NCI-H510A treated with DMSO at 0.1 percent for 48 hours (cell line): ENCODE measurements around the gene CSNK2A1.

Experiments
- DNase-seq: peaks from one replicate; lab custom pipeline; 2025; lab: John Stamatoyannopoulos, UW

The CSNK2A1 gene

DNA sequence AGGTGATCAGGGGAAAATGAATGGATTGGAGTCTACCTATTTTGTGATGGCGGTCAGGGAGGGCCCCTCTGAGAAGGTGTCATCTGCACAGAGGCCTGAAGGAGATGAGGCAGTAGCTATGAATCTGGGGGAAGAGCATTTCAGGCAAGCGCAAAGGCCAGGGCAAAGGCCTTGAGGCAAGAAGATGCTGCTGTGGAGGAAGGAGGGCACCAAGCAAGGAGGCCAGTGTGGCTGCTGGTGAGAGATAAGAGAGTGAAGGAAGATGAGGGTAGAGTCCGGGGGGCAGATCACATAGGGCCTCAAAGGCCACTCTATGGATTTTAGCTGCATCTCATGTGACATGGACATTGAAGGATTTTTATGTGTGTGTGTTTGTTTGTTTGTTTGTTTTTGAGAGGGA lies 20.6 kb upstream of the CSNK2A1 start:
- DNase-seq = no peak

DNA sequence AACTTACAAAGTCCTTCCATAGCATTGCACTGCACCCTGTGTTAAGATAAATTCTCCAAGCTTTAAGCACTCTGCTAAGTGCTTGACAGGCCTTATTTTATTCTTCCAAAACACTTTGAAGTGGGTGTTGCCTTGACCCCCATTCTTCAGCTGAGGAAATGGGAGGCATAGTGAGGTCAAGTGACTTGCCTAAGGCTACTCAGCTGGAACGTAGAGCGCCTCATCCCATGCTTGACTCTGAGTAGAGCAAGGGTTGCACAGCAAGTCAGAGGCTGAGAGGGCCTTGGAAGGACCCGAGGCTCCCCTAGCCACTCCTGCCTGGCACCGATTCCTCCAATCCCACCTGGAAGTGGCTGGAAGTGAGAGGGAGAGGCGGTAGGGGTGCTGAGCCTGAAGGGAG lies 19.6 kb upstream of the CSNK2A1 start:
- DNase-seq = no peak

DNA sequence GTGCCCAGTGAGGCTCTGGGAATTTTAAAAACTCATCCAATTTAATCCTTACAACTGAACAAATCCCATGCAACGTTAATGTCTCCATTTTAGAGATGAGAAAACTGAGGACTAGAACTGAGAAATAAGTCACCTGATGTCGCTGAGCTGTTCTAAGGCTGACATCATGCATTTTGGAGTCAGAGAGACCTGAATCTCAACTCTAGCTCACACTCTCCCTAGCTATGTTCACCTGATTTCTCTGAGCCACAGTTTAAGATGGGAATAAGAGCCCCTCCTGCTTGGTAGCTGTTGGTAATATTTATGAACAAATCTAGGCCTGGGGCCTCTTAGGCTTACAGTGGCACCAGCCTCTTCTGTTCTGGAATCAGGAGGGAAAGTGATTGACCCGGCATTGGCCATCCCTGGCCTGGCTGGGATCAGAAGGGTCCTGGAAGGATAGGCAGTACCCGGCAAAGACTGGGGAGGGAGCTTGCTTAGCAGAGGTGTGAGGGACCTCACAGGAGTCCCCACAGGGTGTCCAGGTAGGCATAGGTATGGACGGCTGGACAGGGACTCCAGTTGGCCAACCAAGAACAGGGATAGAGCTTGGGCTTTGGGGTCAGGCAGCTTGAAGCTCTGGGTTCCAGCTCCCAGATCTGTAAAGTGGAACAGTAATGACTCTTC lies 18.8 kb upstream of the CSNK2A1 start:
- no peak for DNase-seq

DNA sequence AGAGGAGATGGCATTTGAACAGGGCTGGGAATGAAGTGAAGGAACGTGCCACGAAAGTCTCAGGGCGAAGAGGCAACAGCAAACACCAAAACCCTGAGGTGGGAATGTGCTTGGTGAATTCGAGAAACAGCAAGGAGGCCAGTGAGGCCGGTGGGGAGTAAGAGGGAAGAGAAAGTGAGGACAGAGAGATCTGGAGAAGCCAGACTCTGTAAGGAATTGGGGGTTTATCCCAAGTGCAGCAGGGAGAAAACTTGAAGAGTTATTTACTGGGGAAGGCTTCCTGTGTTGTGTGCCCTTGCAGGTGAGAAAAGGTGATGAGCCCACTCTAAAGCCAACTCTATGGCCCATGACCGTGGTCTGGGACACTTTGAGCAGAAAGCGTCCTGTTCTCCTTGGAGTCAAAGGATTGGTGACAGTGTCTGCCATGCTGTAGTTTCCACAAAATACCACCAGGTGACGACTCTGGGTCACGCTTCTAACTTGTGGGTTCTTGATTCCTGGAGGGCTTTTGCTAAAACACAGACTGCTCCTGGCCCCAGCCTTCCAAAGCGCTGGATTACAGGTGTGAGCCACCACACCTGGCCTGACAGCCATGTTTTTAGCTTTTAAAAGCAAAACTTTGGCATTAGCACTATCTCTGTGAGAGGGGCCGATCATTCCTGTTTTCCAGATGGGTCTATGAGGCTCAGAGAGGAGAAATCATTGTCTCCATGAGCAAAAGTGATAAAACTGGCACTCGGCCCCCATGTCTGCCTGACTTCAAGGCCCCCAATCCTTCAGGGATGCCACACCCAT lies 18.0 kb upstream of the CSNK2A1 start:
- peak; percentile 54 for DNase-seq

DNA sequence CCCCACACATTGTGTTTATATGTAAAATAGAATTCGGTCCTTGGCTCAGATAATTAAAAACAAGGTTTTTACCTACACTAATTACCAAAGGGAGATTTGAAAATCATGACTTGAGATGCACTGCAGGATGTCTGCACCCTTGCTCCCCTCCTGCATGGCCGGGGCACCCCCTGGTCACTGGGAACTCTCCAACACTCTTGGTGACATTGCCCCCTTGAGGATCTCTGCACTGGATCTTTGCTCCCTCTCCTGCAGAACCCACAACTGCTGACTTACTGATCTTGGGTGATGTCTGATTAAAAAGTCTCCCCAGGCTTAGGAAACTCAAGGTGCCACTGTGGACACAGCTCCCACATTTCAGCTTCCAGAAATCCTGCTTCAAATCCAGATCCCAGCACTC lies 17.1 kb upstream of the CSNK2A1 start:
- DNase-seq = no peak

DNA sequence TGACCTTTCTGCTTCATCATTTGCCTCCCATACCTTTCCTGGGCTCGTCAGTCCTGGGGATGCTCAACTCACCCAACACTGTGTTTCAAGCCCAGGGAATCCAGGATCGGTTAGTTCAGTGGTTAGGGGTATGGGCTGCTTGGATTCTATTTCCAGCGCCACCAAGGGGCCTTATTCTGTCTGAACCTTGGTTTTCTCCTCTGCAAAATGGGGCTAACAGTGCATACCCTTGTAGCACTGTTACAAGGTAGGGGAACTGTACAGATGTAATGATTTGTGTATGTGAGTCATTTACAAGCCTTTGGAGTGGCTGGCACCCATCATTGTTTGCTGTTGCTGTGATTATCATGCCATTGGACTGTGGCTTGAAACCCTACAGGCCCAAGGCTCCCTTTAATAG lies 14.5 kb upstream of the CSNK2A1 start:
- DNase-seq = no peak

DNA sequence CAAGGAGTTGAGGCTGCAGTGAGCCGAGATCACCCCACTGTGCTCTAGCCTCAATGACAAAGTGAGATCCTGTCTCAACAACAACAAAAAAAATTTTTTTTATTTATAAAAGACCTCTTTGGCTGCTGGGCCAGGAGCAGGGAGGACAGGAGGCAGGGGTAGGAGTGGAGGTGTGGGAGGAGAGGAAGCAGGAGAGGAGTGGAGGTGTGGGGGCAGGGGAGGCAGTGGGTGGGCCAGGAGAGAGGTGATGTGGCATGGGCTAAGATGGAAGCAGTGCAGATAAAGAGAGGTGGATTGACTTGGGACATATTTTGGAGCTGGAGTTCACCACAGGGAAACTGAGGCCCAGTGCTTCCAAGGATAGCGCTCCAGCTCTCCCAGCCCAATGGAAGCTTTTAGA lies 13.4 kb upstream of the CSNK2A1 start:
- no peak for DNase-seq

DNA sequence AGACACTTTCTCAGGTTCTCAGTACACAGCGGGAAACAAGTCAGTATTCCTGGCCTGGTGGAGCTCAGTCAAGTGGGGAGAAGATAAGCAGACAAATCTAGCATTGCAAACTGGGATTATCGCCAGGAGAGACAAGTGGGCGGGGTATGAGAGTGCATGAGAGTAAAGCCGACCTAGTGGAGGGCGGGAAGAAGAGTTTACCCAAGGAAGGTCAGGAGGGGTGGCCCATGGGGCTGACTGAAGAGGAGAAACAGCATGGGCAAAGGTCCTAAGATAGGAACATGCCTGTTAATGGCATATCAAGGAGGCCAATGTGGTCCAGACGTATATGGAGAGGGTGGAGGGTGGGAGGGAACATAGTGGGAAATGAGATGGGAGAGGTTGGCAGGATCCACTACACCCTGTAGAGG lies 12.4 kb upstream of the CSNK2A1 start:
- no peak for DNase-seq

DNA sequence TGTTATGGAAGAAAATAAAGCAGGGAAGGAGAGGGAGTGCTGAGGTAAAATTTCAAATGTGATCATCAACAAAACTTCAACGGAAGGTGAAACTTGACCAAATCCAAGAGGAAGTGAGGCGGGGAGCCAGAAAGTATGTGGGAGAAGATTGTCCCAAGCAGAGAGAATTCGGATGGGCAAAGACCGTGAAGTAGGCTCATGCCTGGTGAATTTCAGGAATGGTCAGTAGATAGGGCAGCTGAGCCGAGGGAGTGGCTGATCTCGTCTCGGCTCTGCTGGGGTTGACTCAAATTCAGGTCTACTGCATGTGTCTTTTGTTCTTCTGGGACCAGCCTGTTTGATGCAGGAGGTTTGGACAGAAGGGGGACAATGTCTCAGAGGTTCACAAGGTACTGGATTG lies 7.0 kb upstream of the CSNK2A1 start:
- DNase-seq = no peak

DNA sequence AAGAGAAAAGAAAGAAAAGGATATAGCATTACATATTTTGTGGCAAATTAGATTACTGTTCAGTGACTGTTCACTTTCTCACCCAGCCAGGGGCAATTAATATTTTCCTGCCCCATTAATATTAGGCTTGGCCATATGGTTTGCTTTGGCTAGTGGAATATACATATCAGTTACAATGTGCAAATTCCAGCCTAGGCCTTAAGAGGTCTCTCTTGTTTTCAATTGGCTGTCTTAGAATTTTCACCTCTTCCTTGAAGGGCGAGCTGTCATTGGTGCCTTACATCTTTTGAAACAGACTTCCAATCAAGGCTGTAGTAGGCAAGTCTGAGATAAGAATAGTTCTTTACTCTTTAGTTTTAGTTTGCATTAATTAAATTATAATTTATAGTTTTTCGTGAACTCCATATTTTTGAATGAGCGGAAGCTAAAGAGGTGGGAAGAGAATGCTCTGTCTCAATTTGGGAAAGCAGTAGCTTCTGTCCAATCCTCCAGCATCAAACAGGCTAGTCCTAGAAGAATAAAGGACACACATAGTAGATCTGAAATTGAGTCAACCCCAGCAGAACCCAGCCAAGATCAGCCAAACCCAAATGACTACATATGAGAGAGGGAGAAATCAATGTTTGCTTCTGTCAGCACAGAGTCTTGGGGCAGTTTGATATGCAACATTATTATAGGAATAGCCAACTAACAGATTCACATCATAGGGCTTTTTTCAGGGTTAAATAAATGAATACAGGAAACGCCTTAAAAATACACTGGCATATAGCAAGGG lies 6.3 kb upstream of the CSNK2A1 start:
- no peak for DNase-seq

DNA sequence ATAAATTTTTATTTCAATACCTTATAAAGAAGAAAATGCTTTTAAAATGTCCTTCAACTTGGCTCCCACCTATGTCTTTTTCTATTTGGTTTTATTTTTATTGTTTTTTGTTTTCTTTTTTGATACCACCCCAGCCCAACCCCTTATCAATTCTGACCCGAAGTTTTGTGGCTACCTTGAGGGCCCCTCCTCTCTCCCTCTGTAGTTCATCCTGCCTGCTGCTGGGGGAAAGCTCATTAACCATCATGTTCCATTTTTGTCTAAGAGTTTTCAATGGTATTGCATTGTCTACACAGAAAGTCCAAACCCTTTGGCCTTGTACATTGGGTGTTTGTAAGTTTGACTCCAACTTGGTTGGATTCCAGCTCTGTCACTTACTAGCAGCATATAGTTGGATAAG lies 5.3 kb upstream of the CSNK2A1 start:
- no peak for DNase-seq

DNA sequence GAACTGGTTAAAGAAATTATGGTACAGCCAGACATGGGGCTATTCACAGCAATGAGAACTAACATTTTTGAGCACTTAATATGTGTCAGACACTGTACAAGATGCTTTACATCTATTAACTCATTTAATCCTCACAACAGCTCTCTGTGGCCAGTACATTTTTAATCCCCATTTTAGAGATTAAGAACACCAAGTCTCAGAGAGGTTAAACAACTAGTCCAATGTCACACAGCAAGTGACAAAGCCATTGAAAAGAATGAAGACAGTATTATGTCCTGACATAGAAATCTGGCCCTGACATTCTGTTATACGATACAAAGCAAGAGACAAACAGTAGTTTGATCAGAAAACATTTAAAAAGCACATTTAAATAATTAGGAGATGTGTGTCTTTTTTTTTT lies 3.8 kb upstream of the CSNK2A1 start:
- no peak for DNase-seq

DNA sequence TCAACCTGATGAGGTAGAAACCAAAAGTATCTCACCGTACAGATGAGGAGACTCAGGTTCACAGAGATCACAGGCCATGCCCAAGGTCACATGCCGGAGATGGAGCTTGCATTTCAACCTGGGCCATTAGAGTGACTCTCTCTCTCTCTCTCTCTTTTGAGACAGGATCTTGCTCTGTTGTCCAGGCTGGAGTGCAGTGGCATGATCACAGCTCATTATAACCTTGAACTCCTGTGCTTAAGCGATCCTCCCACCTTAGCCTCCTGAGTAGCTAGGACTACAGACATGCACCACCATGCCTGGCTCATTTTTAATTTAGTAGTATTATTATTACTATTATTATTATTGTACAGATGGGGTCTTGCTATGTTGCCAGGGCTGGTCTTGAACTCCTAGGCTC lies 2.8 kb upstream of the CSNK2A1 start:
- no peak for DNase-seq

DNA sequence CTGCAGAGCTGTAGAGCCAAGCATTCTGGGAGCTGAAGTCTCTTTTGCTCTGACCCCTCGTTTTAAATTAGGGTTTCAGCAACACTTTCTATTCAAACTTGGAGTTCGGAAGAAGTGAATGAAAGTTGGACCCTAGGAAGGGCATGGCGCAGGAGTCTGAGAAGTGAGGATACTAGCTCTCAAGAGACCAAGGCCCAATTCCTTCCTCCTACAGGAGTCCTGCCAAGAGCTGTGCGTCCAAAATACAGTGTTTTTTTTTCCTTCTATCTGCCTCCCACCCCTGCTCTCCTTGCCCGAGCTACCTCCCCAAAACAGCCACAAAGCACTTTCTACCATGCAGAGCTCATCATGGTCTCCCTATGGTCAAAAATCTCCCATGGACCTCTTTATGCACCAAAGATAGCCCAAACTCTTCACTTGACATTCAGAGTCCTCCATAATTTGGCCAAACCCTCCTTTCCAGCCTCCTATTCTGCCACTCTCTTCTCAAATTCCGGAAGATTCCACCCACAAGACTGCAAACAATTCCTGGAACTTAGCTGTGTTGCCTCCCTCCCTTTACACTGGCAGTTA lies 649 bp upstream of the CSNK2A1 start:
- no peak for DNase-seq

DNA sequence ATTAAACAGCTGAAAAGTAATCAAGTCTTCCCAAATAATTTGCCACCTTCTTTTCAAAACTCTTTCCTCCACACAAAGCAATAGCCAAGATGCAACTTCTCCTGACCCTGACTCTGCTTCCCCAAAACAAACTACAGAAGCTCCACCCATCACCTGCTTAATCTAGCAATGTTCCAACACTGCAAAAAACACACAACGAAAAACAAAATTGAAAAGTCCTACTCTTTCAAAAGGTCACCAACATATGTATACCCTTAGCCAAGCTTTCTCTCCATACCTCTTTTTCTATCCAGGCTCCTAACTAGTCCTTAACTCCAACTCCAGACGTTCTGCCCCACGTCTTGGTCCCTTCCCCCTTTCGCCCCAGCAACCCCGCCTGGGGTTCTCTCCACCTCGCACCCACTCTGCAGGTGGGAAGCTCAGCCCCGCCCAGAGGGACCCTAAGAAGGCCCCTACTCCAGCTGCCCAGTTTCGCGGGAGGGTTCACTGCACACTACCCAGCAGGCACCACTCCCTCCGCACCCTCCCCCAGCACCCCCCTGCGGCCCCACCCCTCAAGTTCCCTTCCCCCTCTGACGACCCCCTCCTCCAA lies 717 bp downstream of the CSNK2A1 start:
- no peak for DNase-seq

DNA sequence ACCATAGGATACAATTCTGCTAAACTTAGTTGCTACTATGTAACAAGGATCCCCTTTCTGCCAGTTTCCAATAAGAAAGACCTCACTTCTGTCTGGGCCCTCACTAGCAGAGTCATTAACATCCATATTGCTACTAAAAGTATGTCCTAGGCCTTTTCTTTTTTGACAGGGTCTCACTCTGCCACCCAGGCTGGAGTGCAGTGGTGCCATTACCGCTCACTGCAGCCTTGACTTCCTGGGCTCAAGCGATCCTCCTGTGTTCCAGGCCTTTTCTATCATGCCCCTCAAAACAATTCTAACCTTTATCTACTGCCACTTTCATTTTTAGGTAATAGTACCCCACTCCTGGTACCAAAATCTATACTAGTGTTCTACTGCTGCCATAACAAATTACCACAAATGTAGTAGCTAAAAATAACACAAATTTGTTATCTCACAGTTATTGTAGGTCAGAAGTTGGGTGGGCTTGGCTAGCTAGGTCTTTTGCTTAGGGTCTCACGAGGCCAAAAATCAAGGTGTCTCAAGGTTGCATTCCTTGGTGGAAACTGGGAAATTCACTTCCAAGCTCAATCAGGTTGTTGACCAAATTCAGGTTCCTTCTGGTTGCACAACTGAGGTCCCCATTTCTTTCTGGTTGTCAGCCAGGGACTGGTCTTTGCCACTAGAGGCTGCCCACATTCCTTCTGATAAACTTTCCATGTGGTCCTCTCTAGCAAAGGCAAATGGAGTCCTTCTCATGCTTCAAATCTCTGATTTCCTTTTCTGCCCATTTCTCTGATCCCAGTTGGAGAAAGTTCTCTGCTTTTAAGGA lies 3.0 kb downstream of the CSNK2A1 start:
- no peak for DNase-seq

DNA sequence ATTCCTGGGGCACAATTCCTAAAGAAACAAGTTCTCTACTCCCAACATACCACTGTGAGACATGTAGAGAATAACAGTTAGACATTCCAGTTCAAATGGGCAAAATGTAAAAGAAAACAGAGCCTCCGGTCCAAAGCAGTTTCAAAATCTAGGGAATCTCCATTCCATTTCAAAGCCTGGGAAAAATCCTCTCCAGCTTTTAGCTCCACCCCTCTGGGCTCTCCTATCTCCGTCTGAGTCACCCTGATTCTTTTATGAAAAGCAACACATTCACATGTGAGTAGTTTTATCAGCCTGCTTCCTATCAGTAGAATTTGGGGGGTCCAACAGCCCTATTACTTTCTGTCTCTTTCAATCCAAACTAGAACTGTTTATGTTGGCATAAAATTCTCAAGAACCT lies 3.7 kb downstream of the CSNK2A1 start:
- DNase-seq = no peak

DNA sequence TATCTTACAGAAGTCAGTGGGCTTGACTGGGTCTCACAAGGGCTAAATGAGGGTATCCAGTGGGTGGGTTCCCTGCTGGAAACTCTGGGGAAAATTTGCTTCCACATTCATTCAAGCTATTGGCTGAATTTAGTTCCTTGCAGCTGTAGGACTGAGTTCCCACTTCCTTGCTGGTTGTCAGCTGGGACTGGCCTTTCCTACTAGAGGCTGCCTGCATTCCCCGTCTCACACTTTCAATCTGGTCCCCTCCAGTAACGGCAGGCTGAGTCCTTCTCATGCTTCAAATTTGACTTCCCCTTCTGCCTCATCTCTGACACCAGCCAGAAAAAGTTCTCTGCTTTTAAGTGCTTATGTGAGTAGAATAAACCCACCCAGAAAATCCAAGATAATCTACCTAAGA lies 4.4 kb downstream of the CSNK2A1 start:
- no peak for DNase-seq

DNA sequence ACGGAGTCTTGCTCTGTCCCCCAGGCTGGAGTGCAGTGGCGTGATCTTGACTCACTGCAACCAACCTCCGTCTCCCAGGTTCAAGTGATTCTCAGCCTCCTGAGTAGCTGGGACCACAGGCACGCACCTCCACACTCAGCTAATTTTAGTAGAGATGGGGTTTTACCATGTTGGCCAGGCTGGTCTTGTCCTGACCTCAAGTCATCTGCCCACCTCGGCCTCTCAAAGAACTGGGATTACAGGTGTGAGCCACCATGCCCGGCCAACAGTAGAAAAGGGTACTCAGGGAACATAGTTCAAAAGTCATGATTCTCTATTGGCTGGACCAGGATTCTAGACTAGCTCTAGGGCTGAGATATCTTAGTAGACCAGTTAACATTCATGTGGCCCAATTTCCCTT lies 5.6 kb downstream of the CSNK2A1 start:
- no peak for DNase-seq

DNA sequence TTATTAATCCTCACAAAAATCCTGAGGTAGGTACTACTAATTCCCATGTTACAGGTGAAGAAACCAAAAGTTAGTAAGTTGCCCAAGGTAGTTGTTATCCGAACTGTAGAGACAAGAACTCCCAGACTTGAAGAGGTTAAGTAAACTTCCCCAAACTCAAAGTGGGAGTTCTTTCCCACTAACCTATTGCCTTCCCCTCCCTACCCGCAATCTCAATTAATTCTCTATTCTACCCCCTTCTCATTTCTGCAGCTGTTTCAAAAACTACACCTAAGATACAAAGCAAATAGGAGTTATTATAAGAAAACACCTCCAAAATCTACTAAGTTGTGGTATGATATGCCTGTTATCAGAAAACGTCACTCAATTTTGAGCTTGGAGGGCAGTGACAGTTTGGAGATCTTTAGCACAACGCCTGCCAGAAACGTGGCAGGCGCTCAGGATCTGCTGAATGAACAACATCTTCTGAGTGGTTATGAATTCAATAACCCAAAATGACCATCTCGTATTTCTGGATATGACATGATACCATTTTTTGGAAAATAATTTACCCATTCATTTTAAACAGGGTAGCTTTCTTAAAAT lies 7.1 kb downstream of the CSNK2A1 start:
- no peak for DNase-seq

DNA sequence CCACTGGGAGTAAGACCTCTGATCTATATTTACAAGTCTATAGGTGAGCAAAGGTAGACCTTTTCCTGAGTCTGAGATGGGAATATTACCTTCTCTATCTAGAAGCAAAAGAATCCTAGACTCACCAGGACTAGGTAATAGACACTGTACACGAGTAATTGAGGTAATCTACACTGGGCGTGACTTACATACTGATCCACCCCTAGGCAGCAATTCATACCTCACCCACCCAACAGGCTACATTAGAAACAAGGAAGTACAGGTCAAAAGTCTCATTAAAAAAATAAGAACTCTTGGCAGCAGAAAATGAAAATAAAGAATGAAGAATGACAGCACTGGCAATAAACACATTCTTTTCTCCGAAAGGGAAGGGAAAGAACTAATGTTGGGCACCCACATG lies 7.6 kb downstream of the CSNK2A1 start:
- no peak for DNase-seq
